Renal cortex interstitium (tissue), 11 donors: ENCODE results near the gene PTTG1. TPM values are rescaled to one million over a fixed set of nuclear protein-coding genes. Genes with fewer than 3 reads are reported as not detected.
"Not testable (repeated sequence)": the region's sequence is repeated elsewhere in the genome, so short reads cannot be mapped to it uniquely, and the experiment has no call there.

Experiments used
- DNase-seq, 11 donors: peaks; one replicate each; pipeline ENCODE4 v3.0.0-alpha.2; 2013; ENCODE audit warnings: low read depth in 9 of 11, low spot score in 4 of 11; ENCODE audit errors: extremely low read depth in 1 of 11
- polyA plus RNA-seq, 3 donors: library from polyadenylated mRNA; unstranded; fragments of 120-200 nt; gene quantifications; one replicate each; pipeline ENCODE4 v1.2.1, GENCODE V29; 2013; ENCODE audit not compliant: insufficient read length in 3 of 3

PTTG1 gene
- polyA plus RNA-seq, 3 donors = 59.6 to 83.6 (median 81.7) TPM

GRCh38 chr5:160398806-160399205 is 22.8 kb upstream of the PTTG1 start:
- no peak for DNase-seq

DNA sequence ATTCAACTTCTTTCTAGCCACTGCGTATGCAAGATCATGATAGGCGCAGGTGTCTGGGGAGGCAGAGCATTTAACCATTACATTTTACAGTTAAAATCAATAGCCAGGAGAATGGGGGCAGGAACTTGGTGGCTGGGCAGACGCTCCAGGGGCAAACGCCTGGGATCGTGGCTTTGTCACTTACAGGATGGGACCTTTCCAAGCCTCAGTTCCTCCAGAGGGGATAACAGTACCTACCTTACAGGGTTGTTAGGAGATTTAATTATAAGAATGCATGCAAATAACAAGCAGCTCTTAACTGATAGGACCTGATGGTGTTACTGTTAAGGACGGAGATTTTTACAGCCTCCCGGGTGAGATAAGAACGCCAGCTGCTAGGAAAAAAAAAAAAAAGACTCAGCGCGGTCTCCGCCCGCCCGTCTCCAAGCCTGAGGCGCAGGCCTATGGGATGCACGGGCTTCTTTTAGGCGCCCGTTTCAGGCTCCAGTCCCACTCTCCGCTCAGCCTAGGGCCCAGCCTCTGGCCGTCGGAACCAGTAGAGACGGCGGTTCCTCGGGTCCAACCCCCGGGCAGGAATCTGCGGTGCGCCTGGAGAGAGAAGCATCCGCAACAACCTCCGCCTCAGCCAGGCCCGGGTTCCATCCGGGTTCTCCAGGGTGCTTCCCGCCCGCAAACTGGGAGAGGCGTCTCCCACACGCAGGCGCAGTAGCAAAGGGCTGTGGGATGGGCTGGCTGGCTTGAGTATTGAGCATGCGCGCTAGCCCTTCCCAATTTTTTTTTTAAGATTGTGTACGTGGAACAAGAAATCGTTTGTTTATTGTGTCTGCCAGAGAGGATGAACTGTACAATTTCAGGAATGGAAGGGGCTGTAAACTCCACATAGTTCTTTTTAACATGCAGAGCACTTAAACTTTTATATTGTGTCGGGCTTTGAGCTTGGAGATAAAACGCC is 22.0 kb upstream of the PTTG1 start, which contains the start of gene FAM200C:
Gene FAM200C, minus strand, starts transcription at position 653 of the 952 bp plus-strand sequence. CDS start 4,564 bp downstream, outside the sequence.
- DNase-seq = peak; percentile 83 to 93 (median 89)

- peak; percentile 87 to 95 (median 92) for DNase-seq
These were observed 2.8 kb upstream of the PTTG1 start, which contains the start of gene SLU7 for GRCh38 chr5:160418561-160419457. Gene SLU7, minus strand, starts transcription at chr5:160419081. Its CDS starts 3,787 bp downstream, at chr5:160415294.

- DNase-seq = no peak
These were observed 2.0 kb upstream of the PTTG1 start for GRCh38 chr5:160419458-160420330.

GRCh38 chr5:160420331-160420610 is 1.4 kb upstream of the PTTG1 start:
- DNase-seq = no peak

DNA sequence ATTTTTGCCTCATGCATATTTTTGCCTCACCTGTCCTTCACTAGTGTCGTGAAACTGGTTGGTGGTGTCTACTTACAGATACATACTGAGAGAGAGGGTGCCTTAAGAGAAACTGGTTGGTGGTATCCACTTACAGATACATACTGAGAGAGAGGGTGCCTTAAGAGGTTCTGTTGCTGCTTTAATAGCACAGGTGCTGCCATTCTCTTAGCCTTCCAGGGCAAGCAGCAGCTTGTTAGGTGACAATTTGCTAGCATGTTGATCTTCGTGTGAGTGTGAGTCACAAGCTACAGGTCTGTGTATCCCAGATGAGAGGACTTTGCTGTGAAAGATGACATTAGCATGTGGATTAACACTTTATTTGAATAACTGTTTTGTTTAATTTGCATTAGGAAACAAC is 1.4 kb downstream of the PTTG1 start:
- no peak for DNase-seq

DNA sequence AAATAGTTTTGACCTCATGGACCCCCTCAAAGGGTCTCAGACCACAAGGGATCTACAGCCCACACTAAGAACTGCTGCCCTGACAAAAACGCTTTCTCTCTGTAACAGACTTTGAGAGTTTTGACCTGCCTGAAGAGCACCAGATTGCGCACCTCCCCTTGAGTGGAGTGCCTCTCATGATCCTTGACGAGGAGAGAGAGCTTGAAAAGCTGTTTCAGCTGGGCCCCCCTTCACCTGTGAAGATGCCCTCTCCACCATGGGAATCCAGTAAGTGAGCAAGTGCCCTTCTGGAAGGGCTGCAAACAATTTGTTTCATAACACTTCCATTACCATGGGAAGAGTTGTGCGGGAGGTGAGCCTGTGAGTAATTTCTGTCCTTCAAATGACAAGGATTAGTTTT is 6.0 kb downstream of the PTTG1 start:
- DNase-seq = no peak

GRCh38 chr5:160432196-160432595 is 10.5 kb downstream of the PTTG1 start:
- DNase-seq = no peak

GRCh38 chr5:160432787-160433186 is 11.1 kb downstream of the PTTG1 start:
- DNase-seq = no peak

- peak in 10 of 11 donors; percentile 72 to 93 (median 82) for DNase-seq
These were observed 12.4 kb downstream of the PTTG1 start for GRCh38 chr5:160434022-160434531.

DNA sequence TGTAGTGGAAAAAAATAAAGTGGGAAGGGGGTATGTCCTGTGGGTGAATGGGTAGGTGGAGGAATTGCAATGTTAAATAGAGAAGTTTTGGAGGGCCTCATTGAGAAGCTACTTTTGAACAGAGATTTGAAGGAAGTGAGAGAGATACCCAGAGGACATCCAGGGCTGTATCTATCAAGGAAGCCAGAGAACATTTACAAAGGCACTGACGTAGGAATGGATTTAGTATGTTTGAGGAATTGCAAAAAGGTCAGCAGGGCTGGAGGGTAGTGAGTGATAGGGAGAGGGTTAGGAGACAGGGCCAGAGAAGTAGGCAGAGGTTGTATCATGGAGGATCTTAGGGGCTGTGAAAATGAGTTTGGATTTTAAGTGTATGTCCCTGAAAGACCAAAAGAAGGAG is 13.9 kb downstream of the PTTG1 start:
- no peak for DNase-seq

GRCh38 chr5:160436017-160436416 is 14.4 kb downstream of the PTTG1 start:
- DNase-seq = no peak

DNA sequence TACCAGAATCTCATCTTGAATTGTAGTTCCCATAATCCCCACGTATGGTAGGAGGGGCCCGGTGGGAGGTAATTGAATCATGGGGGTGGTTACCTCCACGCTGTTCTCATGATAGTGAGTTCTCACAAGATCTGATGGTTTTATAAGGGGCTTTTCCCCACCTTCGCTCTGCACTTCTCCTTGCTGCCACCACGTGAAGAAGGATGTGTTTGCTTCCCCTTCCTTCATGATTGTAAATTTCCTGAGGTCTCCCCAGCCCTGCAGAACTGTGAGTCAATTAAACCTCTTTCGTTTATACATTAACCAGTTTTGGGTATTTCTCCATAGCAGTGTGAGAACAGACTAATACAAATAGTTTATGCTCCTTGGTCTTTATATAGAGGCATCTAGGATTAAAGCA is 15.0 kb downstream of the PTTG1 start:
- not testable (repeated sequence) for DNase-seq

DNA sequence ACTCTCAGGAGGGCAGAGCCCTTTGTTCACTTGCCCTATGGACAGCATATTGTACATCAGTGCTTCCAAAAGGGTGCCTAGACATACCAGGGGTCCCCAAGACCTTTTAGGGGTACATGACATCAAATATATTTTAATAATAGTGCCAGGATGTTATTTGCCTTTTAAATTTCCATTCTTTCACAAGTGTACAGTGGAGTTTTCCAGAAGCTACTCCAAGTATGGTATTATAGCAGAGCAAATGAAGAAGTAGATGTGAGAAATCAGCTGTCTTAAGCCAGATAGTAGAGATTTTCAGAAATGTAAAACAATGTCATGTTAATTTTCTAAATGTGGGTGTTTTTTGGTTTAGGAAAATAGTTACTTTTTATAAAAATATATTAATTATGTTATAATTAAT is 15.6 kb downstream of the PTTG1 start:
- DNase-seq = no peak

DNA sequence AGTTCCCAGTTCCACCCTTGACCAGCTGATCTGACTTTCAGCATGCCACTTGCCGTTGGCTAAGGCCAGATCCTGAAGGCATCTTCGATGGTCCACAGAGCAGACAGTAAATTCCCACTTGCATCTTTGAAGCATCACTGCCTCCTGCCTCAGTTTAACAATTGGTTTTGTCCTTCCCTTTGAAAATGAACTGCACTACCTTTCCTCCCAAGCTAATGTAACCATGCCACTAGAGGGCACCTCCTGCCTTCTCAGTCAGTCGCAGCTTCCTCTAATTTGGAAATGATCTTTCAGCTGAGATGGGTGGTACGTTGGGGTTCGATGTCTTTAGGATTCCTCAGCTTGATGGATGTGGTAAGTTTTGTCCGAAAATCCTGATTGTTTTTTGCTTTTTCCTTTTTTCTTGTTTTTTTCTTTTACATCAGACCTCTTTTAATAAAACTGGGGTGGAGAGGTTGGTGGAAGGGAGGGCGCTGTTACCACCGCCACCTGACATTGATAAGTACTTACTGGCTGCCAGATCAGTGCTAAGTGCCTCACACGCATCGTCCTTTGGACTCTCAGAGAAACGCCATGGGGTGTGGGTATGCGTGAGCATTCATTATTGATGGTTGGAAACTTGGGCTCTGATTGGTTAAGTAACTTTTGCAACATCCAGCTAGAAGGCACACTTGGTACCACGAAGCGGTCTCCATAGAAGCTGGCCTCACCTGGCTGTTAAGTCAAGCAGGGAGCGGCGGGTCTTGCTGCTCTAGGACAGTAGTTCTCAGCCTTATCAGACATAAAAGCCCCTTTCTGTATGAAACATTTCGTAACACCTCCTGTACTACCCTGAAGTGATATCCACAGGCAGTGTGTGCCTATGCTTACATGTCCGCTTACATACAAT is 16.9 kb downstream of the PTTG1 start:
- peak in 6 of 11 donors; percentile 25 to 53 (median 40) for DNase-seq

DNA sequence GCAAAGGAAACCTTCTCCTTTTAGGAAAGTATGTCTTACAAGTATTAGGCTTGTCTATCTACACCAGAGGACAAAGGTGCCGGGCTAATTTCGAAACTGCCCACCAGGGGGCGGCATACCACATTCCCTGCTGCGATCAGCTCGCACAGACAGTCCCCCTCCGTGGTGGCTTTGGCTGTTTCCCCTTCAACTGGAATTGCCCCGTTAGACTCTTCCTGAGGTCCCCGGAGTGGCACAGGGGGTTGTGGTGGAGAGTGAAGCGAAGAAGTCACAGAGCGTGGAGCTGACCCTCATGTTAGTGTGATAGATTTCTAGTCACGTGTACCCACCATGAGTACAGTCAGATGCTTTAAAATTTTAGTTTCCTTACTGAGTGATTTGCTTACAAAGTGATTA is 17.5 kb downstream of the PTTG1 start:
- DNase-seq = peak in 10 of 11 donors; percentile 67 to 83 (median 79)

DNA sequence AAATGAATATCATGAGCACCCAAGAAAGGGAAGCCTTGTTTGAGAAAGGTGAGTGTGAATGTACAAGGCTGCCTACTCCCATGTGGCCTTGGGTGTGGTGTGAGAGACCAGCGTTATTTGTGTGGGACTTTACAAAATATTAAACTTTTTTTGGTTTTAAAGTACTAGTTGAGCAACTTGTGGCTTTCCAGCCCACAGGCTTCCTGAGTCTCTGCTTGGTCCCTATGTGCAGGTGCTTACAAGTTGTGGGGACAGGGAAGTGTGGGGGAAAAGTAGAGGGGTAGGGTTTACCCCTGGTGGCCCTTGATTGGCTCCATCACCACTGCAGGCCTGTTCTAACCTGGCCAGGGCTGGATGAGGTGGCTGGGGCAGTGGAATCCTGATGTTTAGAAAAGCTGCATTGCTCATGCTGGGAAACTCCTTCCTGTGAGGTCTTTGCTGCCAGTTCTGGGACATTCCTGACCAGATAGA is 19.7 kb downstream of the PTTG1 start:
- DNase-seq = no peak
